Caco-2 (cell line): ENCODE measurements around the gene TTC13. TPM values are rescaled to one million over a fixed set of nuclear protein-coding genes. Genes with fewer than 3 reads are reported as not detected.
A peak's percentile ranks its signal among the peaks of the same experiment; 100 is the strongest.

Source experiments
- BruUV-seq: library from RNA; stranded (reverse); fragments of 400-500 nt; replicated peaks from 2 replicates; lab custom pipeline; 2021; lab: Mats Ljungman, UMichigan
- CTCF ChIA-PET: fragments of 300-600 bp; sonication (Branson Sonifier 250); formaldehyde crosslinking; loops from one replicate; lab custom pipeline; 2022; ENCODE audit warnings: antibody characterized with exemption; lab: Charles Lee
- POLR2A ChIA-PET: fragments of 300-600 bp; sonication (Branson Sonifier 250); formaldehyde crosslinking; loops from one replicate; lab custom pipeline; 2022; ENCODE audit warnings: antibody characterized with exemption; lab: Charles Lee
- DNase-seq, 2 experiments: peaks; one replicate each; pipeline versions ENCODE4 v3.0.0 to v3.0.0-alpha.2; 2020 to 2022
- H3K27me3 ChIP-seq: replicated peaks from 2 replicates; pipeline ENCODE4 v1.6.0; 2011; ENCODE audit warnings: low read length; ENCODE audit not compliant: control insufficient read depth, insufficient read depth
- H3K36me3 ChIP-seq: 2 replicates; pipeline ENCODE4 v1.5.1; 2011; ENCODE audit warnings: low read length; ENCODE audit not compliant: control insufficient read depth, insufficient read depth
- H3K4me1 ChIP-seq: fragments of 250-450 bp; sonication (Bioruptor Pico); 2 replicates; pipeline ENCODE4 v1.5.1; 2020; ENCODE audit warnings: mild to moderate bottlenecking
- H3K4me3 ChIP-seq: 2 replicates; pipeline ENCODE4 v1.5.1; 2011; ENCODE audit warnings: low read depth, mild to moderate bottlenecking, control low read depth, low read length
- H3K9me3 ChIP-seq: fragments of 250-450 bp; sonication (Bioruptor Pico); 2 replicates; pipeline ENCODE4 v1.5.1; 2020; ENCODE audit warnings: mild to moderate bottlenecking, moderate library complexity
- H3K27ac Mint-ChIP-seq: one replicate; pipeline ENCODE4 v1.8.0; 2022; ENCODE audit warnings: mixed read lengths; ENCODE audit not compliant: unreplicated experiment
- H3K27me3 Mint-ChIP-seq: one replicate; pipeline ENCODE4 v1.8.0; 2022; ENCODE audit warnings: mixed read lengths; ENCODE audit not compliant: insufficient read depth, unreplicated experiment
- H3K36me3 Mint-ChIP-seq: one replicate; pipeline ENCODE4 v1.8.0; 2022; ENCODE audit warnings: mild to moderate bottlenecking, mixed read lengths; ENCODE audit not compliant: insufficient read depth, unreplicated experiment
- H3K4me1 Mint-ChIP-seq: one replicate; pipeline ENCODE4 v1.8.0; 2022; ENCODE audit warnings: low read depth, mixed read lengths; ENCODE audit not compliant: unreplicated experiment
- H3K4me3 Mint-ChIP-seq: one replicate; pipeline ENCODE4 v1.8.0; 2022; ENCODE audit warnings: mild to moderate bottlenecking, moderate library complexity, mixed read lengths; ENCODE audit not compliant: unreplicated experiment
- H3K9me3 Mint-ChIP-seq: one replicate; pipeline ENCODE4 v1.8.0; 2022; ENCODE audit warnings: mixed read lengths; ENCODE audit not compliant: unreplicated experiment
- intact Hi-C: fragments of 100-400 bp; cut with micrococcal nuclease; formaldehyde crosslinking; loops from one replicate; pipeline ENCODE4 v1.10.0; 2022; ENCODE audit not compliant: unreplicated experiment
- total RNA-seq: library from RNA; stranded (reverse); gene quantifications from 2 replicates; pipeline ENCODE4 v1.2.3, GENCODE V29; 2022
- TF ChIP-seq, protein P1 (sequence below), 2 experiments: fragments of 200-600 bp in 1 of 2; IDR thresholded peaks; 1 replicate in 1 of 2; 2 replicates in 1 of 2; pipeline versions ENCODE4 v1.5.1 to v1.8.0; 2011 to 2022; ENCODE audit warnings: antibody characterized with exemption in 1 of 2, control low read depth in 1 of 2, inconsistent platforms in 1 of 2, low read depth in 1 of 2, low read length in 1 of 2, mild to moderate bottlenecking in 1 of 2, moderate library complexity in 1 of 2; ENCODE audit not compliant: insufficient read depth in 1 of 2, severe bottlenecking in 1 of 2, unreplicated experiment in 1 of 2

The TTC13 gene
- total RNA-seq, 1 experiment from 2014 or later: 57.6 TPM

DNA sequence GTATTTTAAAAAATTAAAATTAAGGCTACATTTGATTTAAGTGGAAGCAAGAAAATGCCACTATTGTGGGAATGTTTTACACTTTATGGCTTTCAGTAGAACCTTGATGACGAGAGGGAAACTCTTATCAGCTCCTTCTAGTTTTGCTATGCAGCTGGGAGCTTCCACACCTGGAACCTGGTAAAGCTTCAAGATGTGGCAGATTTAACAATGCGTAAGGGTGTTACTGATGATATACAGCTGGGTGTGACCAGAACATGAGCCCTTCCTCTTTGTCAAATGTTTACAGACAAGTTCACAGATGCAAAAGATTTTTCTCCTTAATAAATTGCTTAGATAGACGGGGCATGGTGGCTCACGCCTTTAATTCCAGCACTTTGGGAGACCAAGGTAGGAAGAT lies 20.3 kb downstream of the TTC13 start:
- TF ChIP-seq, protein P1, sequence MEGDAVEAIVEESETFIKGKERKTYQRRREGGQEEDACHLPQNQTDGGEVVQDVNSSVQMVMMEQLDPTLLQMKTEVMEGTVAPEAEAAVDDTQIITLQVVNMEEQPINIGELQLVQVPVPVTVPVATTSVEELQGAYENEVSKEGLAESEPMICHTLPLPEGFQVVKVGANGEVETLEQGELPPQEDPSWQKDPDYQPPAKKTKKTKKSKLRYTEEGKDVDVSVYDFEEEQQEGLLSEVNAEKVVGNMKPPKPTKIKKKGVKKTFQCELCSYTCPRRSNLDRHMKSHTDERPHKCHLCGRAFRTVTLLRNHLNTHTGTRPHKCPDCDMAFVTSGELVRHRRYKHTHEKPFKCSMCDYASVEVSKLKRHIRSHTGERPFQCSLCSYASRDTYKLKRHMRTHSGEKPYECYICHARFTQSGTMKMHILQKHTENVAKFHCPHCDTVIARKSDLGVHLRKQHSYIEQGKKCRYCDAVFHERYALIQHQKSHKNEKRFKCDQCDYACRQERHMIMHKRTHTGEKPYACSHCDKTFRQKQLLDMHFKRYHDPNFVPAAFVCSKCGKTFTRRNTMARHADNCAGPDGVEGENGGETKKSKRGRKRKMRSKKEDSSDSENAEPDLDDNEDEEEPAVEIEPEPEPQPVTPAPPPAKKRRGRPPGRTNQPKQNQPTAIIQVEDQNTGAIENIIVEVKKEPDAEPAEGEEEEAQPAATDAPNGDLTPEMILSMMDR (IDR thresholded peaks at IDR 0.05; ENCODE audit: insufficient read depth in 1 of 2, low read depth in 1 of 2, low read length in 1 of 2, severe bottlenecking in 1 of 2, unreplicated experiment in 1 of 2): no peak
- Histone ChIP-seq H3K4me3 (no peak overlapping the region), H3K27me3 (no peaks in the 10 kb centered on the region), H3K4me1 (peaks cover 12% of the 10 kb centered on the region), H3K36me3 (peaks cover 2% of the 10 kb centered on the region), H3K9me3 (no peaks in the 10 kb centered on the region)
- POLR2A ChIA-PET: no interaction called here
- H3K9me3 Mint-ChIP-seq: no peaks in the 10 kb centered on the region
- no peak overlapping the region for H3K27ac Mint-ChIP-seq
- H3K4me3 Mint-ChIP-seq: no peak overlapping the region
- peaks cover 22% of the 10 kb centered on the region for H3K36me3 Mint-ChIP-seq
- CTCF ChIA-PET: no interaction called here
- DNase-seq: no peak
- no TSS peak for BruUV-seq
- intact Hi-C loops: no loop called here
- H3K4me1 Mint-ChIP-seq: peaks cover 15% of the 10 kb centered on the region
- H3K27me3 Mint-ChIP-seq: no peaks in the 10 kb centered on the region

DNA sequence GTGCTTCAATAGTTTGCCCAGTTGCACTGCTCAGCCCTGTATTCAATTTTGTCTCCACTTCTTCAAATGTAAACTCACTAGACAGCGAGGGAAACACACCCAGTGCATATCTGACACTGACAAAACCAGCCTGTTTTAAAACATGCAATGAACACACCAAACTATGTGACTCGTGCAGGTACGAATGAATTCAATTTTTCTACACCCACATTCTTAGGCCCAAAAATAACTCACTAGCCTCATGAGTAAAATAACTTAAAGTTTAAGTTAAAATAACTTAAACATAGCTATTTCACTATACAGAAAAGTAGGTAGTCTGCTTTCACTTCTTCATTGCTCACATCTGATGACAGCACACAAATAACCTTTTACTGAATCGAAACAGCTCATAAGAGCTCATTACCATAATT lies 21.1 kb downstream of the TTC13 start:
- Mint-ChIP-seq H3K27me3 (no peaks in the 10 kb centered on the region), H3K9me3 (no peaks in the 10 kb centered on the region), H3K4me3 (no peak overlapping the region), H3K27ac (no peak overlapping the region), H3K4me1 (peaks cover 15% of the 10 kb centered on the region), H3K36me3 (peaks cover 22% of the 10 kb centered on the region)
- BruUV-seq: TSS peak; percentile 10
- intact Hi-C loops: no loop called here
- Histone ChIP-seq H3K4me1 (peaks cover 12% of the 10 kb centered on the region), H3K9me3 (no peaks in the 10 kb centered on the region), H3K36me3 (peaks cover 2% of the 10 kb centered on the region), H3K4me3 (no peak overlapping the region), H3K27me3 (no peaks in the 10 kb centered on the region)
- no peak for DNase-seq
- TF ChIP-seq, protein P1 (IDR thresholded peaks at IDR 0.05; ENCODE audit: insufficient read depth in 1 of 2, low read depth in 1 of 2, low read length in 1 of 2, severe bottlenecking in 1 of 2, unreplicated experiment in 1 of 2): no peak
- ChIA-PET CTCF (no interaction called here), POLR2A (no interaction called here)

DNA sequence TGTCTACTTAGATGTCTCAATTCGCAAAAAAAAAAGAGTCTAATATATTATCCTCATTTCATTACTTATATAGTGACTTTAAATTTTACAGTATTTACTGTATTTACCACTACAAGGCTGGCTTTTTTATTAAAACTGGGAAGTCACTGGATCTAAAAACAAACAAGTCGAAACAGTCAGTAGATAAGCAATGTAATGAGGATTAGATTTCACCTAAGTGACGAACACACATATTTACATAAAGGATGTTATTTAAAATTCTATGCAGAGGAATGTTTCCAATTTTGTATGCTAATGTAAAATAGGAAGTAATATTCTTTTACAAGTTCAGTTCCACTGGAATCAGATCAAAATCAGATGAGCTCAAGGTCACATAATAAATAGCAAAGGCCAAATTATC lies 28.3 kb downstream of the TTC13 start:
- Histone ChIP-seq H3K9me3 (no peaks in the 10 kb centered on the region), H3K4me3 (no peak overlapping the region), H3K36me3 (peaks cover 2% of the 10 kb centered on the region; the same call in 1 of the 2 replicates), H3K27me3 (no peaks in the 10 kb centered on the region), H3K4me1 (peaks cover 29% of the 10 kb centered on the region)
- ChIA-PET POLR2A (no interaction called here), CTCF (no interaction called here)
- DNase-seq: no peak
- H3K4me3 Mint-ChIP-seq: no peak overlapping the region
- H3K9me3 Mint-ChIP-seq: no peaks in the 10 kb centered on the region
- intact Hi-C loops: no loop called here
- H3K27me3 Mint-ChIP-seq: no peaks in the 10 kb centered on the region
- TF ChIP-seq, protein P1 (IDR thresholded peaks at IDR 0.05; ENCODE audit: insufficient read depth in 1 of 2, low read depth in 1 of 2, low read length in 1 of 2, severe bottlenecking in 1 of 2, unreplicated experiment in 1 of 2): no peak
- no peak overlapping the region for H3K27ac Mint-ChIP-seq
- BruUV-seq: no TSS peak
- peaks cover 22% of the 10 kb centered on the region for H3K4me1 Mint-ChIP-seq
- H3K36me3 Mint-ChIP-seq: peaks cover 42% of the 10 kb centered on the region
